Brain microvascular endothelial cell (primary cell): ENCODE data around the gene VWC2L.
A peak's percentile ranks its signal among the peaks of the same experiment; 100 is the strongest.

Source experiments
- DNase-seq: peaks from one replicate; pipeline ENCODE4 v3.0.0-alpha.2; 2020
- H3K27ac ChIP-seq: fragments of 250-450 bp; sonication (Bioruptor Pico); 2 replicates; pipeline ENCODE4 v1.5.1; 2020; ENCODE audit warnings: mild to moderate bottlenecking, moderate library complexity
- H3K27me3 ChIP-seq: fragments of 250-450 bp; sonication (Bioruptor Pico); replicated peaks from 2 replicates; pipeline ENCODE4 v1.5.1; 2020; ENCODE audit warnings: mild to moderate bottlenecking
- H3K36me3 ChIP-seq: fragments of 250-450 bp; sonication (Bioruptor Pico); replicated peaks from 2 replicates; pipeline ENCODE4 v1.5.1; 2020; ENCODE audit warnings: mild to moderate bottlenecking
- H3K4me3 ChIP-seq: 2 replicates; pipeline ENCODE4 v1.5.1; 2011; ENCODE audit warnings: low read depth, mild to moderate bottlenecking, control low read depth, low read length, moderate library complexity
- CTCF ChIP-seq: IDR thresholded peaks from 2 replicates; pipeline ENCODE4 v1.5.1; 2011; ENCODE audit warnings: low read depth, mild to moderate bottlenecking, moderate library complexity, low read length, control low read depth, inconsistent platforms; ENCODE audit errors: missing control alignments
- in situ Hi-C: cut with HindIII; loops from 2 replicates; pipeline ENCODE4 v1.10.0; 2017; ENCODE audit warnings: low sequenced_read_pairs, low pct_ligation_motif_present

The VWC2L gene

GRCh38 chr2:214410918-214411554 is at the start of gene VWC2L:
Gene VWC2L, plus strand, starts transcription at chr2:214411054. Its CDS starts 3,140 bp downstream, at chr2:214414194.
- DNase-seq, result peak; percentile 82
- Histone ChIP-seq H3K27ac (no peak within 1 kb of the TSS), H3K4me3 (no peak within 1 kb of the TSS), H3K27me3 (no peaks in the 10 kb centered on the region), H3K36me3 (no peaks in the 10 kb centered on the region)
- in situ Hi-C loops, result no loop called here
- no peak for TF ChIP-seq CTCF

- H3K27ac ChIP-seq, result no peak overlapping the region
- no peaks in the 10 kb centered on the region for H3K36me3 ChIP-seq
- no peaks in the 10 kb centered on the region for H3K27me3 ChIP-seq
- H3K4me3 ChIP-seq, result no peak overlapping the region
- DNase-seq, result no peak
- no peak for TF ChIP-seq CTCF
- in situ Hi-C loops, result no loop called here
Measured at GRCh38 chr2:214361116-214361515, 49.7 kb upstream of the VWC2L start.

GRCh38 chr2:214365549-214365948 is 45.3 kb upstream of the VWC2L start:
- Histone ChIP-seq H3K27ac (no peak overlapping the region), H3K4me3 (no peak overlapping the region), H3K36me3 (no peaks in the 10 kb centered on the region), H3K27me3 (no peaks in the 10 kb centered on the region)
- no peak for DNase-seq
- in situ Hi-C loops, result no loop called here
- no peak for TF ChIP-seq CTCF

- Histone ChIP-seq H3K27me3 (no peaks in the 10 kb centered on the region), H3K27ac (no peak overlapping the region), H3K36me3 (no peaks in the 10 kb centered on the region), H3K4me3 (no peak overlapping the region)
- DNase-seq, result no peak
- TF ChIP-seq CTCF, result no peak
- in situ Hi-C loops, result no loop called here
Measured at GRCh38 chr2:214367171-214367570, 43.7 kb upstream of the VWC2L start.

- no peaks in the 10 kb centered on the region for H3K36me3 ChIP-seq
- DNase-seq, result no peak
- H3K27ac ChIP-seq, result no peak overlapping the region
- in situ Hi-C loops, result no loop called here
- TF ChIP-seq CTCF, result no peak
- H3K4me3 ChIP-seq, result no peak overlapping the region
- H3K27me3 ChIP-seq, result no peaks in the 10 kb centered on the region
Measured at GRCh38 chr2:214376618-214377285, 34.1 kb upstream of the VWC2L start.

- H3K27me3 ChIP-seq, result no peaks in the 10 kb centered on the region
- no peaks in the 10 kb centered on the region for H3K36me3 ChIP-seq
- no peak overlapping the region for H3K27ac ChIP-seq
- in situ Hi-C loops, result no loop called here
- no peak overlapping the region for H3K4me3 ChIP-seq
- DNase-seq, result peak; percentile 72
- no peak for TF ChIP-seq CTCF
Measured at GRCh38 chr2:214377286-214377624, 33.6 kb upstream of the VWC2L start.
